ENCODE data around the gene ARSI.

DNA sequence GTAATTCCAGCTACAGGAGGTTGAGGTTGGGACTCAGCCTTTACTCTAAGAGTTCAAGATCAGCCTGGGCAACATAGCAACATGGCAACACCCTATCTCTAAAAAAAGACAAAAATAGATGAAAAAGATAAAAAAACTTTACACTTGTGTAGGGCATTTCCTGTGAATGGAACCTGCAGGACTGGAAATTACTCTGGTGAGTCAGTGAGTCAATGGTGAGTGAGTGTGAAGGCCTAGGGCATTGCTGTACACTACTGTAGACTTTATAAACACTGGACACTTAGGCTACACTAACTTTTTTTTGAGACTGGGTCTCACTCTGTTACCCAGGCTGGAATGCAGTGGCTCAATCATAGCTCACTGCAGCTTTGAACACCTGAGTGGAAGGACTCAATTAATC, 19.5 kb upstream of the ARSI start:
- TF ChIP-seq GATA2 (IDR thresholded peaks at IDR 0.05; ENCODE audit: low read depth, low read length) (no peak), GATA3 (IDR thresholded peaks at IDR 0.05; ENCODE audit: low read depth, low read length) (no peak)

Measured in SH-SY5Y (cell line).